MM.1S (cell line): ENCODE results near the gene TMIGD2.

ENCODE experiments used
- EZH2 ChIP-seq: fragments of 300-600 bp; sonication (generic); optimal IDR thresholded peaks from 2 replicates; pipeline ENCODE3; 2017; ENCODE audit warnings: low read depth, mild to moderate bottlenecking, antibody characterized with exemption, low read length, mixed read lengths
- TF ChIP-seq, protein P1 (sequence below): fragments of 300-600 bp; sonication (generic); IDR thresholded peaks from 2 replicates; pipeline ENCODE4 v1.5.1; 2016; ENCODE audit warnings: antibody characterized with exemption, low read length, mixed read lengths

DNA sequence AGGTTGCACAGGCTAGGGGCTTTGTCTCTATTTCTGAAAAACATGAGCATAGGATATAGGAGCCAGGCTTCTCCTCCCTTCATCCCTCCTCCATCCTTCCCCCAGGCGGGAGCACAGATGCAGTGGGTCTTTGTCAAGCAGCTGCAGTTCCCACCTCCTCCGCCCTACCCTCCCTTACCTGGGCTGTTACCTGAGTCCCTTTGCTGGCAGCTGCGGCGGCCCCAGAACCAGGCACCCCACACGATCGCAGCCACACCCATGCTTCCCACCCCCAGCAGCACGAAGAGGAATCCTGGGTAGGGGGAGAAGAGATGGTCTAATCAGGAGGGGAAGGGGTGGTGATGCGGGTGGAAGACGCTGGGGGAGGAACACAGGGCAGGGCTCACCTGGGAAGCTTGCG is 7.8 kb downstream of the TMIGD2 start:
- TF ChIP-seq, protein P1, sequence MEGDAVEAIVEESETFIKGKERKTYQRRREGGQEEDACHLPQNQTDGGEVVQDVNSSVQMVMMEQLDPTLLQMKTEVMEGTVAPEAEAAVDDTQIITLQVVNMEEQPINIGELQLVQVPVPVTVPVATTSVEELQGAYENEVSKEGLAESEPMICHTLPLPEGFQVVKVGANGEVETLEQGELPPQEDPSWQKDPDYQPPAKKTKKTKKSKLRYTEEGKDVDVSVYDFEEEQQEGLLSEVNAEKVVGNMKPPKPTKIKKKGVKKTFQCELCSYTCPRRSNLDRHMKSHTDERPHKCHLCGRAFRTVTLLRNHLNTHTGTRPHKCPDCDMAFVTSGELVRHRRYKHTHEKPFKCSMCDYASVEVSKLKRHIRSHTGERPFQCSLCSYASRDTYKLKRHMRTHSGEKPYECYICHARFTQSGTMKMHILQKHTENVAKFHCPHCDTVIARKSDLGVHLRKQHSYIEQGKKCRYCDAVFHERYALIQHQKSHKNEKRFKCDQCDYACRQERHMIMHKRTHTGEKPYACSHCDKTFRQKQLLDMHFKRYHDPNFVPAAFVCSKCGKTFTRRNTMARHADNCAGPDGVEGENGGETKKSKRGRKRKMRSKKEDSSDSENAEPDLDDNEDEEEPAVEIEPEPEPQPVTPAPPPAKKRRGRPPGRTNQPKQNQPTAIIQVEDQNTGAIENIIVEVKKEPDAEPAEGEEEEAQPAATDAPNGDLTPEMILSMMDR, result no peak
- TF ChIP-seq EZH2, result no peak
